Measurements from ENCODE around the gene EIF2B4. TPM values are rescaled to one million over a fixed set of nuclear protein-coding genes. Genes with fewer than 3 reads are reported as not detected.
A peak's percentile ranks its signal among the peaks of the same experiment; 100 is the strongest.

The EIF2B4 gene
- total and polyA plus RNA-seq, 9 of the 15 experiments (the other 6 are each of a cell fraction or from before 2014, with no cell fraction given), result 29.7 to 80.3 (median 58.9) TPM

GRCh38 chr2:27378096-27378808 lies 8.1 kb upstream of the EIF2B4 start (continued):
- TF ChIP-seq CREB3 (tag; conservative IDR thresholded peaks at IDR 0.05; ENCODE audit: low read depth) (no peak), SMARCC2 (IDR thresholded peaks at IDR 0.05; ENCODE audit: low read depth) (no peak), RBM14 (IDR thresholded peaks at IDR 0.05; ENCODE audit: borderline replicate concordance, insufficient read depth, low read depth, low read length) (no peak), ZNF175 (CRISPR knock-in tag; IDR thresholded peaks at IDR 0.05; ENCODE audit: low read depth) (no peak), EP400 (IDR thresholded peaks at IDR 0.05) (no peak), STAT6 (CRISPR knock-in tag; IDR thresholded peaks at IDR 0.05) (no peak), MBD2 (IDR thresholded peaks at IDR 0.05; ENCODE audit: borderline replicate concordance, low read depth) (no peak), RBFOX2 (IDR thresholded peaks at IDR 0.05; ENCODE audit: low read depth, low read length) (peak; percentile 78), CCAR2 (IDR thresholded peaks at IDR 0.05; ENCODE audit: low read depth, low read length) (no peak), FOXK1 (CRISPR knock-in tag; IDR thresholded peaks at IDR 0.05; ENCODE audit: borderline replicate concordance) (no peak), FOXO4 (CRISPR knock-in tag; IDR thresholded peaks at IDR 0.05) (no peak), MAFG (tag; conservative IDR thresholded peaks at IDR 0.05) (no peak), ZNF644 (tag; IDR thresholded peaks at IDR 0.05; ENCODE audit: low read depth) (no peak), ZNF24 (IDR thresholded peaks at IDR 0.05) (no peak), ZNF23 (CRISPR knock-in tag; IDR thresholded peaks at IDR 0.05) (no peak), SNRNP70 (optimal IDR thresholded peaks at IDR 0.05; ENCODE audit: low read depth, low read length) (no peak), TSC22D4 (tag; IDR thresholded peaks at IDR 0.05) (no peak), PPARD (CRISPR knock-in tag; IDR thresholded peaks at IDR 0.05) (no peak), SMARCE1 (IDR thresholded peaks at IDR 0.05) (no peak), BRD4 (IDR thresholded peaks at IDR 0.05) (no peak), POLR2A (conservative IDR thresholded peaks at IDR 0.05) (peak; percentile 47; the same call in 1 of the 2 replicates), FIP1L1 (IDR thresholded peaks at IDR 0.05; ENCODE audit: low read depth, low read length, poor library complexity, severe bottlenecking) (peak; percentile 85), ARID3A (IDR thresholded peaks at IDR 0.05; ENCODE audit: borderline replicate concordance, low read depth, low read length) (no peak)

Measured in K562 (cell line).